ENCODE data around the gene VSTM5. TPM values are rescaled to one million over a fixed set of nuclear protein-coding genes. Genes with fewer than 3 reads are reported as not detected.

VSTM5 gene
- total and polyA plus RNA-seq, 2 donors (not counting 3 experiments of a cell fraction or from before 2014, with no cell fraction given) = 0.03 TPM; not detected in 1

GRCh38 chr11:93849201-93849600 is 1.2 kb downstream of the VSTM5 start:
- Histone ChIP-seq H3K27ac (ENCODE audit: insufficient read depth, low read depth, low read length) (no peak overlapping the region), H3K4me1 (ENCODE audit: control insufficient read depth, extremely low read depth, insufficient read depth, low read length) (peaks cover 3% of the 10 kb centered on the region), H2AFZ (ENCODE audit: low read depth, low read length) (peak overlapping the region; percentile 76), H3K27me3 (ENCODE audit: control insufficient read depth in 2 of 2, insufficient read depth in 2 of 2, low read length in 2 of 2) (no peaks in the 10 kb centered on the region), H3K9ac (replicated peaks; ENCODE audit: extremely low read depth, insufficient read depth, low read length) (no peak overlapping the region), H4K20me1 (replicated peaks; ENCODE audit: control insufficient read depth, extremely low read depth, insufficient read depth, low read length) (no peaks in the 10 kb centered on the region), H3K9me1 (replicated peaks; ENCODE audit: control insufficient read depth, extremely low read depth, insufficient read depth, low read length) (no peaks in the 10 kb centered on the region), H3K36me3 (ENCODE audit: control insufficient read depth in 2 of 2, extremely low read depth in 1 of 2, insufficient read depth in 2 of 2, low read length in 2 of 2) (no peaks in the 10 kb centered on the region), H3K79me2 (ENCODE audit: control insufficient read depth, insufficient read depth, low read length) (no peaks in the 10 kb centered on the region), H3K4me3 (replicated peaks in 1 of 3; ENCODE audit: insufficient read depth in 1 of 3, low read depth in 1 of 3, low read length in 3 of 3) (no peak overlapping the region), H3K9me3 (replicated peaks; ENCODE audit: control insufficient read depth, insufficient read depth, low read length) (no peaks in the 10 kb centered on the region), H3K4me2 (ENCODE audit: insufficient read depth, low read length) (no peak overlapping the region)
- ChIA-PET POLR2A (no interaction called here), CTCF (no interaction called here)
- DNase-seq (ENCODE audit: low read depth, low spot score) = no peak
- FAIRE-seq = no peak
- dilution Hi-C loops (cut with MboI; ENCODE audit: extremely low pct_ligation_motif_present, low sequenced_read_pairs) = no loop called here
- intact Hi-C loops (cut with micrococcal nuclease) = no loop called here
- no TSS peak for BruUV-seq (replicated peaks)
- TF ChIP-seq FOS (IDR thresholded peaks at IDR 0.05; ENCODE audit: borderline replicate concordance, insufficient read depth, low read length) = no peak
- no peak for TF ChIP-seq JUN (IDR thresholded peaks at IDR 0.05; ENCODE audit: borderline replicate concordance, insufficient read depth, insufficient read length, low read depth)
- TF ChIP-seq MYC (IDR thresholded peaks at IDR 0.05; ENCODE audit: low read depth, low read length) = no peak
- TF ChIP-seq POLR2A (IDR thresholded peaks at IDR 0.05; ENCODE audit: low read depth, low read length) = no peak
- no peak for TF ChIP-seq CTCF (IDR thresholded peaks at IDR 0.05; ENCODE audit: extremely low read depth in 1 of 2, insufficient read depth in 1 of 2, low read depth in 1 of 2, low read length in 2 of 2)
- no peak for TF ChIP-seq GATA2 (IDR thresholded peaks at IDR 0.05; ENCODE audit: insufficient read depth, insufficient read length, low read depth, low read length)
- no peak for TF ChIP-seq EZH2 (IDR thresholded peaks at IDR 0.05; ENCODE audit: borderline replicate concordance, low read depth, low read length, severe bottlenecking)
- TF ChIP-seq MAX (IDR thresholded peaks at IDR 0.05; ENCODE audit: insufficient read depth, insufficient read length) = no peak
- TF ChIP-seq POLR2AphosphoS5 (IDR thresholded peaks at IDR 0.05; ENCODE audit: insufficient read depth, low read depth, low read length) = no peak

All from endothelial cell of umbilical vein (primary cell).